Measurements from ENCODE around the gene SLC22A4. TPM values are rescaled to one million over a fixed set of nuclear protein-coding genes. Genes with fewer than 3 reads are reported as not detected.

The SLC22A4 gene
- polyA plus RNA-seq, 1 donor from 2014 or later = 2.0 TPM

GRCh38 chr5:132386644-132387286 is 92.6 kb downstream of the SLC22A4 start (continued):
- TF ChIP-seq REST (IDR thresholded peaks at IDR 0.05; ENCODE audit: borderline replicate concordance) (no peak), EP300 (conservative IDR thresholded peaks at IDR 0.05; ENCODE audit: poor library complexity, severe bottlenecking) (no peak)

- Histone ChIP-seq H3K4me3 (ENCODE audit: low read length) (no peak overlapping the region), H3K9ac (ENCODE audit: low read length) (no peak overlapping the region), H4K20me1 (ENCODE audit: insufficient read depth) (no peaks in the 10 kb centered on the region), H3K27ac (ENCODE audit: low read length) (no peak overlapping the region), H2AFZ (ENCODE audit: low read depth, low read length) (no peak overlapping the region), H3K9me3 (ENCODE audit: low read length) (no peaks in the 10 kb centered on the region), H3K9me2 (ENCODE audit: insufficient read depth, low read length) (no peaks in the 10 kb centered on the region), H3K36me3 (ENCODE audit: insufficient read depth, low read length) (no peaks in the 10 kb centered on the region), H3K4me2 (ENCODE audit: low read length) (no peak overlapping the region), H3F3A (ENCODE audit: insufficient read depth, low read length, poor library complexity, severe bottlenecking) (no peaks in the 10 kb centered on the region), H3K79me2 (replicated peaks; ENCODE audit: insufficient read depth, low read length) (no peaks in the 10 kb centered on the region), H3K27me3 (ENCODE audit: insufficient read depth, low read depth, low read length) (no peaks in the 10 kb centered on the region)
- TF ChIP-seq TAF1 (IDR thresholded peaks at IDR 0.05; ENCODE audit: low read depth) = no peak
- no peak for TF ChIP-seq RAD21 (conservative IDR thresholded peaks at IDR 0.05)
- TF ChIP-seq SMC3 (conservative IDR thresholded peaks at IDR 0.05; ENCODE audit: poor library complexity) = no peak
- no peak for TF ChIP-seq REST (IDR thresholded peaks at IDR 0.05; ENCODE audit: borderline replicate concordance)
Measured at GRCh38 chr5:132387640-132388117, 93.5 kb downstream of the SLC22A4 start.

- Histone ChIP-seq H3K9me3 (ENCODE audit: low read length) (no peaks in the 10 kb centered on the region), H3K9ac (ENCODE audit: low read length) (no peak overlapping the region), H3K36me3 (ENCODE audit: insufficient read depth, low read length) (no peaks in the 10 kb centered on the region), H3K27me3 (ENCODE audit: insufficient read depth, low read depth, low read length) (no peaks in the 10 kb centered on the region), H3K79me2 (replicated peaks; ENCODE audit: insufficient read depth, low read length) (no peaks in the 10 kb centered on the region), H3K9me2 (ENCODE audit: insufficient read depth, low read length) (no peaks in the 10 kb centered on the region), H4K20me1 (ENCODE audit: insufficient read depth) (no peaks in the 10 kb centered on the region), H3K27ac (ENCODE audit: low read length) (no peak overlapping the region), H3K4me2 (ENCODE audit: low read length) (no peak overlapping the region), H2AFZ (ENCODE audit: low read depth, low read length) (no peak overlapping the region), H3F3A (ENCODE audit: insufficient read depth, low read length, poor library complexity, severe bottlenecking) (no peaks in the 10 kb centered on the region), H3K4me3 (ENCODE audit: low read length) (no peak overlapping the region)
- TF ChIP-seq EP300 (conservative IDR thresholded peaks at IDR 0.05; ENCODE audit: poor library complexity, severe bottlenecking) (no peak), REST (IDR thresholded peaks at IDR 0.05; ENCODE audit: borderline replicate concordance) (no peak), TAF1 (IDR thresholded peaks at IDR 0.05; ENCODE audit: low read depth) (no peak), MXI1 (conservative IDR thresholded peaks at IDR 0.05; ENCODE audit: poor library complexity, severe bottlenecking) (no peak), RAD21 (conservative IDR thresholded peaks at IDR 0.05) (no peak), CTCF (IDR thresholded peaks at IDR 0.05; ENCODE audit: poor library complexity, severe bottlenecking) (no peak), SMC3 (conservative IDR thresholded peaks at IDR 0.05; ENCODE audit: poor library complexity) (no peak), POLR2AphosphoS5 (IDR thresholded peaks at IDR 0.05) (no peak), EZH2 (IDR thresholded peaks at IDR 0.05; ENCODE audit: borderline replicate concordance, insufficient read depth, low read length, poor library complexity, severe bottlenecking) (no peak)
Measured at GRCh38 chr5:132388244-132389050, 94.3 kb downstream of the SLC22A4 start.
